Renal cortical epithelial cell (primary cell): ENCODE measurements around the gene DUSP21. TPM values are rescaled to one million over a fixed set of nuclear protein-coding genes. Genes with fewer than 3 reads are reported as not detected.
A peak's percentile ranks its signal among the peaks of the same experiment; 100 is the strongest.
"Not testable (repeated sequence)": the region's sequence is repeated elsewhere in the genome, so short reads cannot be mapped to it uniquely, and the experiment has no call there.

ENCODE experiments used
- DNase-seq: peaks from one replicate; pipeline ENCODE4 v3.0.0-alpha.2; 2011; ENCODE audit warnings: low read depth
- total RNA-seq: library from RNA; depleted of rRNA; stranded (reverse); fragments of >200 nt; gene quantifications from 2 replicates; pipeline ENCODE4 v1.2.3, GENCODE V29; 2014

DUSP21 gene
- not detected in 2 replicates for total RNA-seq

DNA sequence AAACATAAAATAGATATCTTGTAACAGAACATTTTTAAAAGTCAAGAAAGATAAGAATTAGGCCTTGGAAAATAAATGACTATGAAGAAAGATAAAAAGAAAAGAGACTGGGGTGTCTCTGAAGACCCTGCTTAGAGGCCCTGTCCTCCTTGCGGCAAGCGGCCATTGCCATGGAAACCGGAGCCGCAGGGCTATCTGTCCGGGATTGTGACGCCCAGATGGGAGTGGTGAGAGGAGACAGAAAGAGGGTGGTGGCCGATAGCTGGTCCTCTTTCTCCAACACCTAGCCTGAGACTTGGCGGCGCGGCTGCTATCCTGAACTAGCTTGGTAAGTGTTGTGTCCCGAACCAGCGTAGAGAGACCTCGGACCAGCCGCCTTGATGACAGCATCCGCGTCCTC, at the start of gene DUSP21:
Gene DUSP21 (plus strand): TSS at position 269 of the 400 bp plus-strand sequence. CDS start 112 bp downstream, at position 381.
- DNase-seq = no peak

DNA sequence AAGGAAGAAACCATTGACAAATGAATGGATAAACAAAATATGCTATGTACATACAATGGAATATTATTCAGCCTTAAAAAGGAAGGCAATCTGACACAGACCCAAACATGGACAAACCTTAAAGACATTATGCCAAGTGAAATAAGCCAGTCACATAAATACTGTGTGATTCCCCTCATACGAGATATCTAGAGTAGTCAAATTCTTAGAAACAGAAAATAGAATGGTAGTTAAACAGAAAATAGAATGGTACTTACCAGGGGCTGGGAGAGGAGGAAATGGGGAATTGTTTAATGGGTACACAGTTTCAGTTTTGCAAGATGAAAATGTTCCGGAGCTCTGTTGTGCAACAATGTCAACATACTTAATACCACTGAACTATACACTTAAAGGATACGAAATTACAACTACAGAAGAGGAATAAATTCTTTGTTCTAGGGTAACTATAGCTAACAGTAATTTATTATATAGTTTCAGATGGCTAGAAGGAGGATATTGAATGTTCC, 47.8 kb upstream of the DUSP21 start:
- DNase-seq = no peak

DNA sequence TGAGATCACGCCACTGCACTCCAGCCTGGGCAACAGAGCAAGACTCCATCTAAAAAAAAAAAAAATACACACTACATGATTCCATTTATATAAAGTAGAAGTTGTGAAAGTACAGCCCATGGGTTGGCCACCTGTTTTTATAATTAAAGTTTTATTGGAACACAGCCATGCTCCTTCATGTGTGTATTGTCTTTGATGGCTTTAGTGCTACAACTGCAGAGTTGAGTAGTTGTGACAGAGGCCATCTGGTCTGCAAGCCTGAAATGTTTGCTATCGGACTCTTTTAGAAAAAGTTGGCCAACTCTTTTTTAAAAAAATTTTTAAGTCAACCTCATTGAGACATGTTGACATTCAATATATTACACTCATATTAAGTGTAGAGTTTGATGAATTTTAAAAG, 41.2 kb upstream of the DUSP21 start:
- no peak for DNase-seq

DNA sequence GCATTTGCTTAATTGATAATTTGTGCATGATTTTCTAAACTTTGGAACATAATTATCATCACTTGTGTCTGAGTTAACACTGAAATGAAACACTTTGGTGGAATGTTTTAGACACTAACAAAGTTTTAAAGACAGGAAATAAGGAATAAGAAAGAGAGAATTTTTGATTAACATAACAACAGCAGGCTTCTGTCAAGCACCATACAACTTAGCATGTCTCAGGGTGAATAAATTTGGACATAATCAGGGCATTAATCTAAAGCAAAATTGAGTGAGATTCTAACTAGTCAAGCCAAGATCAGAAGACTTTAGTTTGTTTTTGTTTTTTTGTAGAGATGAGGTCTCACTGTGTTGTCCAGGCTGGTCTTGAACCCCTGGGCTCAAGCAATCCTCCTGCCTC, 28.1 kb upstream of the DUSP21 start:
- no peak for DNase-seq

DNA sequence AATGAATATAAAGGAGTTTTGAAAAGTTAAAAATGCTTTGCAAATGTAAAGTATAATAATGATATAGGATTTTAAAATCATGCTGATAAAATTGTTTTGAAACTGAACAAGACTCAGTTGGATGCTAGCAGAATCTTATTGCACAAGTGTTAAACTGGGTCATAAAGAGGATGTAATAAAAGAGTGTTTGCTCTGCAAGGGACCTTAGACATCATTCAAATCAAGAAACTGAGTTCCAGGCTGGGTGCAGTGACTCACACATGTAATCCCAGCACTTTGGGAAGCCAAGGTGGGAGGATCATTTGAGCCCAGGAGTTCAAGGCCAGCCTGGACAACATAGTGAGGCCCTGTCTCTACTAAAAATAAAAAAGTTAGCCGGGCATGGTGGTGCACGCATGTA, 27.5 kb upstream of the DUSP21 start:
- DNase-seq = no peak

DNA sequence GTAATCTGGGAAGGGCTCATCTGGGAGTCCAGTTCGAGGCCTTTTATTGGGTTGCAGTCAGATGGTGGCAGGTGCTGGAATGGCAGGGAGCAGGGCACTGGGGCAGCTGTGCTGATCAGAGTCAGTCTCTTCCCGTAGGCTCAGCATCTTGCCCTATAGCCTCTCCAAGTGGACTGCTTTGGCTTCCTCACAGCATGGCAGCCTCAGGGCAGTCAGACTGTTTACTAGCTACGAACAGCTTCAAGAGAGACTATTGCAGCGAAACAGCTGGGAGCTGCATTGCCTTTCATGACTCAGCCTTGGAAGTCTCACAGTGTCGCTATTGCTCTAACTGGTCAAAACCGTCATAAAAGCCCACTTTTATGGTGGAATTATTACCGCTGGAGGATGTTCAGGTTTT, 26.8 kb upstream of the DUSP21 start:
- DNase-seq = no peak

DNA sequence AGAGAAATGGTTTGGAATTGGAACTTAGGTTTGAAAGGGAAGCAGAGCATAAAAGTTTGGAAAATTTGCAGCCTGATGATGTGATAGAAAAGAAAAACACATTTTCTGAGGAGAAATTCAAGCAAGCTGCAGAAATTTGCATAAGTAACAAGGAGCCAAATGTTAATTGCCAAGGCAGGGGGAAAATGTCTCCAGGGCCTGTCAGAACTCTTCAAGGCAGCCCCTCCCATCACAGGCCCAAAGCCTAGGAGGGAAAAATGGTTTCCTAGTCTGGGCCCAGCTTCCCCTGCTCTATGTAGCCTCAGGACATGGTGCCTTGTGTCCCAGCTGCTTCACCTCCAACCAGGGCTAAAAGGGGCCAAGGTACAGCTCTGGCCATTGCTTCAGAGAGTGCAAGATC, 21.2 kb upstream of the DUSP21 start:
- no peak for DNase-seq

DNA sequence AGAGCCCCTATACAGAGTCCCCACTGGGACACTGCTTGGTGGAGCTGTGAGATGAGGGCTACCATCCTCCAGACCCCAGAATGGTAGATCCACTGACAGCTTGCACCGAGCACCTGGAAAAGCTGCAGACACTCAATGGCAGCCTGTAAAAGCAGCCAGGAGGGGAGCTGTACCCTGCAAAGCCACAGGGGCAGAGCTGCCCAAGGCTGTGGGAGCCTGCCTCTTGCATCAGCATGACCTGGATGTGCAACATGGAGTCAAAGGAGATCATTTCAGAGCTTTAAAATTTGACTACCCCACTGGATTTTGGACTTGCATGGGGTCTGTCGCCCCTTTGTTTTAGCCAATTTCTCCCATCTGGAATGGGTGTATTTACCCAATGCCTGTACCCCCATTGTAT, 20.6 kb upstream of the DUSP21 start:
- DNase-seq = not testable (repeated sequence)

DNA sequence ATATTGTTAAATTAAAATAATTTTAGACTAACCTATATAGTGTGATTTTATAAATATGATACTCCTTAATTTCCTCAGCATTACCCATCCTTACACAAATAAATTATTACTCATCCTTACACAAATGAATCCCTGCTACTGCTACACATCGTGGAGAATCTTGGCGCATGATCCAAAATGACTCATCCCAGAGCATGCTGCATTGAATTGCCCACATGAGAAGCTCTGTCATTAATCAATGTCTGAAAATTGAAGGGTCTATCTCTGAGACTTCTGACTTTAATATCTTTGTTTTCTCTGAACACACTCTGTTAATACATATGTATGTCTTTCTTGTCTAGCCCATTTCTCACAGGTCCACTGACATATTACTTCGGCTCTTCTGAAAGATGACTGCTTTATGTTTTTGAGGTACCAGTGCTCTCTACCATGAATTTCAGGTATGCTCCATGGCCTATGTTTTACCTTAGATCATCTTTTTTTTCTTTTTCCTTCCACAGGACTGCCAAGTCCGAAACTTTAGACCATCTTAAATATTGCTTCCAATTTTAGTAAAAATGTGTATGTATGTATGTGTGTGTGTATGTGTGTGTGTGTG, 15.7 kb upstream of the DUSP21 start:
- DNase-seq = peak; percentile 69

DNA sequence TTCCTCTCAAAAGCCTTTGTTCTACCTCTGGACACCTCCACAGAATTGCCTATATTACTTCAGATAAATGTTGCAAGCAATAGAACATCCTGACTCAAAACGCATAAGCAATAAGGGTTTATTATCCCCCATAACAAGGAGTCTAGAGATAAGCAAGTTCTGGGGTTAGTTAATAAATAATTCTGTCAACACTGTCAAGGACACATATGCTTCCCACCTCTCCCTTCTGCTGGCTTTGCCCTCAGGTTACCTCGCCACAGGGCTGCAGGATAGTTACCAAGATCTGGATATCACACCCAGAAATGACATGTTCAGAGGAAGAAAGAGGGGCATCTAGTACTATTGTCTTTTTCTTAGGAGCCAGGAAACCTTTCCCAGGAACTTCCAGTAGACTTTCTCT, 14.0 kb upstream of the DUSP21 start:
- DNase-seq = no peak

DNA sequence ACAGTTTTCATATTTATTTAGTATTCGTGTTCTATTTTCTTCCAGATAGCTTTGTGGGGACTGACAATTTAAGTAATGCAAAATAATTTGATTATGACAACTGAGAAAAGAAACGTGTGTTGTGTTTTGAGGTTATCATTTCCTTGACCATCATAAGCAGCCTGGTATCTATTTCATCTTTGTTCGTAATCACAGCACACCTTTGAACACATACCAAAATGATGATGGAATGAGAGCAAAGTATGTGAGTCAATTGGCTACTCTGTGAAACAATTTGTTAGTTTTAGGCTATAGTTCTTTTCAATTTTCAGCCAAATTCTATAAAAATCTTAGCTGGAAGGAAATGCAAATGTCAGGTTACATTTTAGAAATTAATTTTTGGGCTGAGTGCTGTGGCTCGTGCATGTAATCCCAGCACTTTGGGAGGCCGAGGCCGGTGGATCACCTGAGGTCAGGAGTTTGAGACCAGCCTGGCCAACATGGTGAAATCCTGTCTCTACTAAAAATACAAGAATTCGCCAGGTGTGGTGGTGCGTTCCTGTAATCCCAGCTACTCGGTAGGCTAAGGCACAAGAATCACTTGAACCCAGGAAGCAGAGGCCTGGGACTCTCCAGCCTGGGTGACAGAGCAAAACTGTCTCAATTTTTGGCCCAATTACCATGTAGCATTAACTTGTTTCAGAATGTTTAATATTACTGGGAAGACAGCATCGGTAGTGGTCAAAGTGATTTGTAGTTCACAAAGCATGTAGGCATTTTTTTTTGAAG, 1.1 kb upstream of the DUSP21 start:
- no peak for DNase-seq

DNA sequence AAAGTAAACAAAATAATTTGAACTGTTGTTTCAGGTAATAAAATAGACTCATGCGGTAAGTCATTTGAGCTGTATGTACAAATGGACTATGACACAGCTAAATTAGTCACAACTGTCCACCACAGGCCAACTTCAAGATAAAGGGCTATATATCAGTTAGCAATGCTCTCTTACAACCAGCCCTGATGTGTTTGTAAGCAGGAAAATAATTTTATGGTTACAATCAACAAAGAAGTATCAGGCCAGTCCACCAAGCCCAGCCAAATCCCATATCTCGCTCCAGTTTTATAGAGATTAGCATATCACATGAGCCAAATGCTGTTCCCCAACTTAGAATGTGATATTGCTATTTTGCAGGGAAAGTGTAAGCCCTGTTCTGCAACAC, 511 bp upstream of the DUSP21 start:
- DNase-seq = no peak

DNA sequence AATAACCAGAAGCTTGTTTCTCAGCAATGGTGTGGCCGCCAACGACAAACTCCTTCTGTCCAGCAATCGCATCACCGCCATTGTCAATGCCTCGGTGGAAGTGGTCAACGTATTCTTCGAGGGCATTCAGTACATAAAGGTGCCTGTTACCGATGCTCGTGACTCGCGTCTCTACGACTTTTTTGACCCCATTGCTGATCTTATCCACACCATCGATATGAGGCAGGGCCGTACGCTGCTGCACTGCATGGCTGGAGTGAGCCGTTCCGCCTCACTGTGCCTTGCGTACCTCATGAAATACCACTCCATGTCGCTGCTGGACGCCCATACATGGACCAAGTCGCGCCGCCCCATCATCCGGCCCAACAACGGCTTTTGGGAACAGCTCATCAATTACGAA, 383 bp downstream of the DUSP21 start:
- no peak for DNase-seq

DNA sequence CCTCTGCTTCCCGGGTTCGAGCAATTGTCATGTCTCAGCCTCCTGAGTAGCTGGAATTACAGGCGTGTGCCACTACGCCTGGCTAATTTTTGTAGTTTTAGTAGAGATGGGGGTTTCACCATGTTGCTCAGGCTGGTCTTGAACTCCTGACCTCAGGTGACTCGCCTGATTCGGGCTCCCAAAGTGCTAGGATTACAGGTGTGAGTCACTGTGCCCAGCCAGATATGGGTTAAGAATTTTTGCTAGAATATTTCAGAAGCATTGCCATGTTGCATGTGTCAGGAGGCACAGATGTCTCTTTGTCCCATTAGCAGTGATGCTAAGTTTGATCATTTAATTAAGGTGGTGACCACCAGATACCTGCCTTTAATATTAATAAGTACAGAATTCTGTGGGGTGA, 7.1 kb downstream of the DUSP21 start:
- not testable (repeated sequence) for DNase-seq

DNA sequence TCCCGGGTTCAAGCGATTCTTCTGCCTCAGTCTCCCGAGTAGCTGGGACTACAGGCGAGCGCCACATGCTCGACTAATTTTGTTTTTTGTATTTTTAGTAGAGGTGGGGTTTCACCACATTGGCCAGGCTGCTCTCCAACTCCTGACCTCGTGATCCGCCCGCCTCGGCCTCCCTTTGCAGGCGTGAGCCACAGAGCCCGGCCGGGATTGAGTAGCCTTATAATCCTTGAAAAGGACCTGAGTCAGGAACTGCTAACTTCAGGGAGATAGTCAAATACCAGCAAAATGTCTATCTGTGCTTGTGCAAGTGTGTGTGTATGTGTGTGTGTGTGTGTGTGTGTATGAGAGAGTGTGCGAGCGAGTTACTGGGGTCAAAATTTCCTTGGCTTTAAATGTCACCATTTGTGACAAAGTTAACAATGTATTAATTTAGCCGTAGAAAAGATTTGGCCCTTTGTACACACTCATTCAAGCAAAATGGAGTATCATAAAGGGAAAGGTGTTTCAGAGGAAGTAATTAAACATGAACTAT, 27.4 kb downstream of the DUSP21 start:
- no peak for DNase-seq

DNA sequence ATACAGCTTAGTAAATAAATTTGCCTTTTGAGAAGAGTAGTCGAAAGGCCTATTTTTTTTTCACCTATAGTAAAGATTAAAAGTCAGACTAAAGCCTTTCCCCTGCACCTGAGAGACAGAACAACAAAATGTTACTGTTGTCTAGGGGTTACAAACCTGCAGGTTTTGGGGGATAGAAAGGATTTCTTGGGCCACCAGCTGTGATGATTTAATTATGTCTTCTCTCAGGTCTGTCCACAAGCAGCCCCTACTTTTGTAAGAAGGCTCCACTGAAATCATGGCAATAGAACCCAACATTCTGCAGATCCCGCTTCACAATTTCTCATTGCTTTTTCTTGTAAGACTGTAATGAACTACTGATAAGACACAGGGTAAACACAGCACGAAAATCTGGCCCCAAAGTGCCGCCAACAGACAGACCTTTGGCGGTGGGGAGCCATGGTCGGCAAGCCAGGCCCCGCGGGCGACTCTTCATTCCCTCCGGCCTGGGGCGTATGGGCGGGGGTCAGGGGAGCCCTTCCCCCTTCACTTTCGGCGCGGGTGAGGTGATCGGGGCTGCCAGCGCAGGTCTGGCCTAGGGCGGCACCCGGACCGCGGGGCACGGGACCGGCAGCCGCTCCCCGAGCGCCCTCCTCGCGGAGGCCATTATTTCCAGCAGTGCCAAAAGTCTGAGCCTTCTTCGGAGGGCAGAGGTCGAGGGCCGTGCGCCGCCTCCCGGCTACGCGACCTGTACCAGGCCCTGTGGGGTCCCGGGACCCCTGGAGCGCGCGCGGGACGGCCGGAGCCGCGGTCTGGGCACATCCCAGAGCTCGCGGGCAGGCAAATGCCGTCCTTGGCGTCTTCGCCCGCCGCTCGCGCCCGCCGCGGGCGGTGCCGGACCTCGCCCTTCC, 28.4 kb downstream of the DUSP21 start:
- no peak for DNase-seq

DNA sequence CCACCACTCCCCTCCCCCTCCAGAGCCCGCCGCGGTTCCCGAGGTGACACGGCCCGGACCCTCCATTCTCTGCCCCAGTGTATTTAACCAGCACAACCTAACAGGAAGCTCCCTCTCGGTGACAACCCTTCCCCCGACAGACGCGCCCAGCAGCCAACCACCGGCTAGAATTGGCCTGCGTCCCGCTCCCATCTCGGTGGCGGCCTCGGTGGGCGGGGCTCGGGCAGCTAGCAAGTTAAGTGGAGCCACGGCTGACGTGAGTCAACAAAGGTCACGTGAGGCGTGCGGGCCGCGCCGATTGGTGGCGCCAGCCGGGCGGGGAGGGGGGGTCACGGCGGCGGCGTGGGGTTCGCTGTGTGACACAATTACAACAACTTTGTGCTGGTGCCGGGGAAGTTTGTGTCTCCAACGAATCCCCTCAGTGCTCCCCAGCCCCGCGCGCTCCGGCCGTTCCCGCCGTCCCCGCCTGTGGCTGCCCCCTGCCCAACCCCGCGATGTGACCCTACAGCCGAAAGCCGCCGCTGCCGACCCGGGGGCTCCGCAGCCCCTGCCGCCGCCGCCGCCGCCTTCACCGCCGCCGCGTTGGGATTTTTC, 29.1 kb downstream of the DUSP21 start, which contains the start of gene KDM6A:
Gene KDM6A (plus strand): TSS at position 368 of the 594 bp plus-strand sequence. CDS start 364 bp downstream, outside the sequence.
- peak; percentile 84 for DNase-seq

DNA sequence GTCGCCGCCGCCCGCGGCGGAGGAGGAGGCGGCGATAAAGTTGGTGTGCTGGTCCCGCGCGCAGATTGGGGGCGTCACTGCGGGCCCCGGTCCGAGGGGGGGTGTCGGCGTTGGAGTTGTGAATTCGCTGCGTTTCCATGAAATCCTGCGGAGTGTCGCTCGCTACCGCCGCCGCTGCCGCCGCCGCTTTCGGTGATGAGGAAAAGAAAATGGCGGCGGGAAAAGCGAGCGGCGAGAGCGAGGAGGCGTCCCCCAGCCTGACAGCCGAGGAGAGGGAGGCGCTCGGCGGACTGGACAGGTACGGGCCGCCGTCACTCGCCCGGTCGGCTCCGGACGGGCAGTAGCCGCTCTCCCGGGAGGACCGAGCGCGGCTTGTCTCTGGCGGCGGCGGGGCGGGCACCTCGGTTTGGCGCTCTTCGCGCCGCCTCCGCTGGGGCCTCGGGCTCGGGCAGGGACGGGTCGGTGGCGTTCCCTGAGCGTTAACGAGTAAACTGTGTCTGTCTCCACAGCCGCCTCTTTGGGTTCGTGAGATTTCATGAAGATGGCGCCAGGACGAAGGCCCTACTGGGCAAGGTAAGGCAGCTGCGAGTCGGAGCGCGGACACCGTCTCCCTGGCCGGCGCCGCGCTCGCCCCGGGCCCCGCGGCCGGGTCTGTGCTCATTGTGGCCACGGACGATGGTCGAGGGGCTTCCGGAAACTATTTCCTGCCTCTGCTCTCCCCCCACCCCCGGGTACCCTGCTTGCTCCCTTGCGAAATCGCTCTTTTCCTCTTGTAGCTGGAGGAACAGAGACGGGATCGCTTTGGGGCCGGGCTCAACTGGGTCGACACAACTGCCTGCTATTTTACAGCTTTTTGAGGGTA, 29.8 kb downstream of the DUSP21 start:
- DNase-seq = no peak

DNA sequence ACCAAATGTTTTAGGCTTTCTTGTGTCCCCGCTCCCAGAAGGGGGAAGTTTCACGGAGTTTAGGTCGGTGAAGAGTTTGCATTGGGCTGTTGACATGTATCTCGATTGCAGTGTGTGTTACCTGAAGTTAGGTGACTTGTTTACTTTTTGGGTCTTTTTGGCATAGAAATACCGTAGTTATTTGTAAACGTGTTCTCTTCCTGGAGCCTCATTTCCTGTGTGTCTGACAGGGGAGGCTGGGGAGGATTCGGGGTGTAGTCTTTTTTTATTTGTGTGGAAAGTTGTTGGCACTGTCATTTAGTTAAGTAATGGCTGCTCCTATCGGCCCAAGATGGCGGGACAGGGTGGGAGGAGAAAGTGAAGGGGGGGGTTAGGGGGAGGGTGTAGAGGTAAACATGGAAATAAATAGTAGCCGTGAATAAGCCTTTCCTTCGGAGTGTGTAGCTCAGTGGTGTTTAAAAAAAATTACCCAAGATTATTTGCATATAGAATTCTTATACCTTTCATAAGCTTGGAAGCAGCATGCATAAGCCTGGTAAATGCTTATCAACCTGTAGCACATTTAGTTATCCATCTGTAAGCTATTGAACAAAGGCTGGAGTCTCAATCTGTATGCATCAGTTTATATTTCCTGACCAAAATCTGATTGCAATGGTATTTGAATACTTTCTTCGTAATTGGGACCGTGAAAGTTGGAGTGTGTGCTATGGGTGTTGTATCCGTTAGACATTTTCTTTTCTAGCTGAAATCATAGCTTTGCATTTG, 30.8 kb downstream of the DUSP21 start:
- DNase-seq = no peak

DNA sequence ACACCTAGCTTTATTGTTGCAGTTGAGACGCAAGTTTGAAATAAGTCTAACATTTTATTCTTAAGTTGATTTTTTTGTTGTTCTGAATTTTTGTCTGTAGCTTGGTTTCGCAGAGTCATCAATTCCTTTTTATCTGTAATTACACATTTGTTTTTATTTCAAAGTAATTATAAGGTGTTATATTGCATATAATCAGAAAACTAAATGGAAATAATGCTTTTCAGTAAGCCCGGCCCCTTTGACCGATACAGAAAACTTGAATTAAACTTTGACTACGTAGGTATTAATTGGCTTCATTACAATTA, 31.3 kb downstream of the DUSP21 start:
- DNase-seq = no peak
